ENCODE data around the gene IL17RD. TPM values are rescaled to one million over a fixed set of nuclear protein-coding genes. Genes with fewer than 3 reads are reported as not detected.

IL17RD gene
- total and polyA plus RNA-seq, 12 donors: 1.3 to 15.6 (median 4.9) TPM

DNA sequence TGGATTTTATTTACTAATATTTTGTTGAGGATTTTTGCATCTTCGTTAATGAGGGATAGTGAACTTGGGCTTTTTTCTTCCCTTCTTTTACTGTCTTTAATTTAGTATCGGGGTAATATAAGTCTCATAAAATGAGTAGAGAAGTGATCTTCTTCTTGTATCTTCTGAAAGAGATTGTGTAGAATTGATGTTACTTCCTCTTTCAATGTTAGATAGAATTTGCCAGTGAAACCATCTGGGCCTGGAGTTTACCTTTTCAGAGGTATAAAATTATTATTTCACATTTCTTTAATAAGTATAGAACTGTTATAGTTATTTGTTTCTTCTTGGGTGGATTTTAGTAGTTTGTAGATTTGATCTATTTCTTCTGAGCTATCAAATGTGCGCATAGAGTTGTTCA, 26.9 kb upstream of the IL17RD start:
- H3K27ac ChIP-seq: no peak overlapping the region
- no peak for DNase-seq
- no peak for TF ChIP-seq CTCF (IDR thresholded peaks at IDR 0.05)
- intact Hi-C loops (cut with DNase I): no loop called here
- ATAC-seq: no peak
- no peaks in the 10 kb centered on the region for H3K36me3 ChIP-seq
- H3K4me3 ChIP-seq: no peak overlapping the region
- H3K27me3 ChIP-seq: peaks cover 0 to 16% (median 0%) of the 10 kb centered on the region in 7 donors
- no peaks in the 10 kb centered on the region for H3K4me1 ChIP-seq
- 95 to 98% methylated on average over 3 of the region's 3 CpGs for WGBS, 2 donors
- no peaks in the 10 kb centered on the region for H3K9me3 ChIP-seq

GRCh38 chr3:57184526-57184925, 19.4 kb upstream of the IL17RD start:
- no peak for ATAC-seq
- intact Hi-C loops (cut with DNase I): no loop called here
- DNase-seq: no peak
- TF ChIP-seq CTCF (IDR thresholded peaks at IDR 0.05): no peak
- no peak overlapping the region for H3K4me3 ChIP-seq
- H3K4me1 ChIP-seq: no peaks in the 10 kb centered on the region
- no peaks in the 10 kb centered on the region for H3K9me3 ChIP-seq
- no peak overlapping the region for H3K27ac ChIP-seq
- H3K36me3 ChIP-seq: no peaks in the 10 kb centered on the region
- H3K27me3 ChIP-seq: peaks cover 0 to 3% (median 0%) of the 10 kb centered on the region in 7 donors
- WGBS, 2 donors: 54 to 68% methylated on average over 6 of the region's 6 CpGs

DNA sequence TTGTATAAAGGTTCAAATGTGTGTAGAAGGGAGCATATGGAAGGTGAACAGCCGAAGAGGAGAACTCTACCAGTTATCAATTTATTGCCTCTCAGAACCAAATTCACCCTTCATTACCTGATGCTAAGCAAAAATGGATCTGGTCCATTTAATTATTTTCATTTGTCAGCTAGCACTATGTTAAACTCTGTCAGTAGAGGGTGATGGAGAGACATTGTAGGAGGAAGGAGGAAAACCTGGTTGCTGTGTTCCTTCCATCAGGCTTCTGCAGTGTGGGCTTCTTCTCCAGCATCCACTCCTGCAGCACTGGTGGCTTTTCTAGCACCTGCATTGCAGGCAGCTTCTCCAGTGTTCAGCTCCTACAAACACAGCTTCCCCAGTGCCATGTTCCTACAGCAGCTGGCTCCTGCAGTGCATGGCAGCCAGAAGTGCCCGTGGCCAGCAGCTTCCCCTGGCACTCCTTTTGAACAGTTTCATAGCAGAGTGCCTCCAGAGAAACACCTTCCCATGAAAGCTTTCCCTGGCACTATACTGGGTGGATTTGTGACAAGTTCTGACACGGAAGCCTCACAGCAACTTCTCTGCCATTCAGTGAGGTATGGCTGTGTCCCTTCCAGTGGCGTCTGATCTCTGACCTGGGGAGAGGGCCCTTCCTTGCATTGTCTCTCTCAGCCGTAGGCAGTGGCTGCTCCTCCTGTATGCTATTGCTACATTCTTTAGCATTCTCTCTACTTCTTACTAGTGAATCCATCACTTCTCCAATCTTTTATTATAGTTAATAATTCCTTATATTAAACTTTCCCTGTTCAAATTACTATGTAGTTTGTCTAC, 14.6 kb upstream of the IL17RD start:
- Histone ChIP-seq H3K4me1 (no peaks in the 10 kb centered on the region), H3K36me3 (no peaks in the 10 kb centered on the region), H3K27ac (no peak overlapping the region), H3K4me3 (no peak overlapping the region), H3K27me3 (peaks cover 0 to 5% (median 0%) of the 10 kb centered on the region in 7 donors), H3K9me3 (no peaks in the 10 kb centered on the region)
- DNase-seq: no peak
- WGBS, 2 donors: 78 to 85% methylated on average over 5 of the region's 5 CpGs
- peak in 1 of 8 donors; percentile 31 for ATAC-seq
- intact Hi-C loops (cut with DNase I): loop anchor here in 4 of 10 donors (5.0 to 10.0 kb wide), 3 partner anchors 38 to 255 kb away; partner anchors contain the start of gene APPL1 (in 1 of the 4)
- TF ChIP-seq CTCF (IDR thresholded peaks at IDR 0.05): peak in 7 of 9 donors; percentile 25 to 38 (median 34)

DNA sequence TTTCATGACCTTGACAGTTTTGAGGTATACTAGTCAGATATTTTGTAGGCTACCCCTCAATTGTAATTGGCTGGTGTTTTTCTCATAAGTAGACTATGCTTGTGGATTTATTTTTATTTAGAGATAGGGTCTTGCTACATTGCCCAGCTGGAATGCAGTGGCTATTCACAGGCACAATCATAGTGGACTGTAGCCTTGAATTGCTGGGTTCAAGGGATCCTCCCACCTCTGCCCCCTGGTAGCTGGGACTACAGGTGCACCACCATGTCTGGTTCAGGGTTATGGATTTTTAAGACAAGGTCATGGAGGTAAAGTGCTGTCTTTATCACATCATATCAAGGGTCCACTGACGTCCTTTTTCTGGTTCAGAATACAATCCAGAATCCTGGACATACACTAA, 10.9 kb upstream of the IL17RD start:
- Histone ChIP-seq H3K9me3 (no peaks in the 10 kb centered on the region), H3K4me1 (no peaks in the 10 kb centered on the region), H3K27me3 (peaks cover 0 to 5% (median 0%) of the 10 kb centered on the region in 7 donors), H3K4me3 (no peak overlapping the region), H3K36me3 (no peaks in the 10 kb centered on the region), H3K27ac (no peak overlapping the region)
- intact Hi-C loops (cut with DNase I): loop anchor here in 4 of 10 donors (5.0 to 10.0 kb wide), 3 partner anchors 41 to 259 kb away; partner anchors contain the start of gene APPL1 (in 1 of the 4)
- TF ChIP-seq CTCF (IDR thresholded peaks at IDR 0.05): no peak
- no peak for DNase-seq
- WGBS, 2 donors: 60 to 72% methylated on average over 1 of the region's 1 CpG
- no peak for ATAC-seq

Data from heart right ventricle (tissue), 16 donors.